ENCODE results near the gene CDH8.
"Not testable (repeated sequence)": the region's sequence is repeated elsewhere in the genome, so short reads cannot be mapped to it uniquely, and the experiment has no call there.

- TF ChIP-seq CTCF (IDR thresholded peaks at IDR 0.05); EZH2 (IDR thresholded peaks at IDR 0.05; ENCODE audit: borderline replicate concordance, insufficient read depth, low read depth, low read length, poor library complexity, severe bottlenecking): not testable (repeated sequence)
Measured at GRCh38 chr16:61781855-61782254, 254.4 kb downstream of the CDH8 start.
